Breast epithelium (tissue), 4 donors: ENCODE measurements around the gene ANO3. TPM values are rescaled to one million over a fixed set of nuclear protein-coding genes. Genes with fewer than 3 reads are reported as not detected.

Experiments
- DNase-seq, 2 donors: peaks; one replicate each; pipeline ENCODE4 v3.0.0-alpha.2; 2019; ENCODE audit warnings: low spot score in 2 of 2
- H3K27ac ChIP-seq, 2 donors: fragments of 200-600 bp; sonication (generic) in 1 of 2; one replicate each; pipeline ENCODE4 v1.5.1; 2016 to 2019; ENCODE audit warnings: mild to moderate bottlenecking in 1 of 2
- H3K27me3 ChIP-seq, 2 donors: fragments of 200-600 bp; sonication (generic) in 1 of 2; one replicate each; pipeline versions ENCODE4 v1.5.1 to v1.6.0; 2017 to 2019; ENCODE audit warnings: control low read depth in 1 of 2, mild to moderate bottlenecking in 1 of 2
- H3K36me3 ChIP-seq: fragments of 200-600 bp; one replicate; pipeline ENCODE4 v1.5.1; 2019
- H3K4me1 ChIP-seq, 2 donors: fragments of 200-600 bp; sonication (generic); one replicate each; pipeline ENCODE4 v1.5.1; 2016 to 2019; ENCODE audit warnings: control low read depth in 1 of 2
- H3K4me3 ChIP-seq, 3 donors: fragments of 200-600 bp; sonication (generic); 1 replicate in 2 of 3; 2 replicates in 1 of 3; pipeline ENCODE4 v1.5.1; 2016 to 2019; ENCODE audit warnings: mild to moderate bottlenecking in 3 of 3, moderate library complexity in 2 of 3
- H3K9me3 ChIP-seq, 2 donors: fragments of 200-600 bp; sonication (generic) in 1 of 2; one replicate each; pipeline ENCODE4 v1.5.1; 2016 to 2019; ENCODE audit warnings: control low read depth in 1 of 2
- POLR2A ChIP-seq: fragments of 450-650 bp; IDR thresholded peaks from one replicate; pipeline ENCODE4 v1.6.1; 2016; ENCODE audit warnings: antibody characterized with exemption, mild to moderate bottlenecking, moderate library complexity
- POLR2AphosphoS5 ChIP-seq, 3 donors: sonication (generic); formaldehyde crosslinking; IDR thresholded peaks; one replicate each; pipeline ENCODE4 v1.6.1; 2017; ENCODE audit warnings: antibody characterized with exemption in 3 of 3
- intact Hi-C: fragments of 100-400 bp; cut with DNase I; formaldehyde crosslinking; loops from one replicate; pipeline ENCODE4 v1.15.1; 2023; ENCODE audit warnings: low total_unique reads
- total RNA-seq, 3 donors: library from RNA; depleted of rRNA; stranded (reverse); fragments of >200 nt; gene quantifications; one replicate each; pipeline ENCODE4 v1.1.0, GENCODE V29; 2016
- TF ChIP-seq, protein P1 (sequence below), 3 donors: fragments of 450-650 bp; IDR thresholded peaks; one replicate each; pipeline ENCODE4 v1.5.1; 2016 to 2017; ENCODE audit warnings: antibody characterized with exemption in 3 of 3, mild to moderate bottlenecking in 3 of 3, moderate library complexity in 3 of 3

Gene ANO3
- total RNA-seq, 3 donors from 2014 or later = 0.29 to 9.0 (median 0.66) TPM

DNA sequence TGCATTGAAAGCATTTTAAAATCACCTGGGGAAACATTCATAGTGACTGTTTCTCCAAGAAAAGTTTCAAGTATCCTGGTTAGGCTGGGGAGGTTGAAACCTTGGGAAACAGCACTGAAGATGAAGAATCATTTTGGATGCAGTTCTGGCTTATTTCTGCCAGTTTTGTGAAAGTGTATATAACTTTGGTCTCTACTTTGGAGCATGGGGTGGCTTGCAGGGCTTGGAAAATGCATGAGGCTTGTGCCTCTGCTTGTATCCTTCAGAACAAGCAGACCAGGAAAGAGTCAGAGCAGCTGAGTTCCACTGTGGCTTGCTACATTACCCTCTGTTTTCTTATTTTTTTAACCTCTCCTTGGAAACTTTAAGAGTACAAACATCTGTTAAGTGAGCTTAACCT is 370.5 kb downstream of the ANO3 start:
- TF ChIP-seq, protein P1, sequence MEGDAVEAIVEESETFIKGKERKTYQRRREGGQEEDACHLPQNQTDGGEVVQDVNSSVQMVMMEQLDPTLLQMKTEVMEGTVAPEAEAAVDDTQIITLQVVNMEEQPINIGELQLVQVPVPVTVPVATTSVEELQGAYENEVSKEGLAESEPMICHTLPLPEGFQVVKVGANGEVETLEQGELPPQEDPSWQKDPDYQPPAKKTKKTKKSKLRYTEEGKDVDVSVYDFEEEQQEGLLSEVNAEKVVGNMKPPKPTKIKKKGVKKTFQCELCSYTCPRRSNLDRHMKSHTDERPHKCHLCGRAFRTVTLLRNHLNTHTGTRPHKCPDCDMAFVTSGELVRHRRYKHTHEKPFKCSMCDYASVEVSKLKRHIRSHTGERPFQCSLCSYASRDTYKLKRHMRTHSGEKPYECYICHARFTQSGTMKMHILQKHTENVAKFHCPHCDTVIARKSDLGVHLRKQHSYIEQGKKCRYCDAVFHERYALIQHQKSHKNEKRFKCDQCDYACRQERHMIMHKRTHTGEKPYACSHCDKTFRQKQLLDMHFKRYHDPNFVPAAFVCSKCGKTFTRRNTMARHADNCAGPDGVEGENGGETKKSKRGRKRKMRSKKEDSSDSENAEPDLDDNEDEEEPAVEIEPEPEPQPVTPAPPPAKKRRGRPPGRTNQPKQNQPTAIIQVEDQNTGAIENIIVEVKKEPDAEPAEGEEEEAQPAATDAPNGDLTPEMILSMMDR (IDR thresholded peaks at IDR 0.05) = no peak
- TF ChIP-seq POLR2A (no peak), POLR2AphosphoS5 (IDR thresholded peaks at IDR 0.05) (no peak)
- H3K9me3 ChIP-seq = no peaks in the 10 kb centered on the region
- DNase-seq = no peak
- intact Hi-C loops = no loop called here
- H3K27ac ChIP-seq = no peak overlapping the region
- H3K36me3 ChIP-seq = no peaks in the 10 kb centered on the region
- no peaks in the 10 kb centered on the region for H3K27me3 ChIP-seq
- no peak overlapping the region for H3K4me3 ChIP-seq
- H3K4me1 ChIP-seq = no peaks in the 10 kb centered on the region

DNA sequence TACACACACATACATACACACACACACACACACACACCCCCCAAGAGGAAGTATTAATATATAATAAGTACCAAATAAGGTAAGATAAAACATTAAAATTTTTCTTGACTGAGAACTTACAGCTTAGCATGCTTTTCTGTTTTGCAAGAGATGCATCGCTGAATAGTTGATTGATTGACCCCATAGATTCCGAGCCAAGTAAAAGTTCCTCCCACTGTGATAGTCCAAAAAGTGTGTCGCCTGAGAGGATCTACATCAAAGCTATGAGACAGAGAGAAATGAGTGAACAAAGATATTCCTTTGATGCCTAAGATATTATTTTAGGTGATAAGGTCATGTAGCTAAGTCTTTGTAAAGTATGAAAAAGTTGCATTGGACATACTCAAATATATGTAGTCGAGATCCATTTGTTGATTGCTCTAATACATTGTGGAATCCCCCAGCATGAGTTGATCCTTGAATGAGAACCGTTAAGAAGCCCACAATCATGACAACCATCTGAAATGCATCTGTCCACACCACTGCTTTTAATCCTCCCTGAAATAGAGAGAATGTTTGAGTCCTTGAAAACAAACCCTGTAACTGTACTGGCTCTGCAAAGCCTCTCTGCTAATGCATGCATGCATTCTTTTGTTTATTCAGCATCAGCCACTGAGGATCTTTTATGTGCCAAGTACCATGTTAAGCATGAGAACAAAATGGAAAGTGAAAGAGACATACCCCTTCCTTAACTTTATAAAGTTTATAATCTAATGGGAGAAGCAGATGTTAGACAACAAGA is 371.7 kb downstream of the ANO3 start:
- Histone ChIP-seq H3K4me1 (no peaks in the 10 kb centered on the region), H3K36me3 (no peaks in the 10 kb centered on the region), H3K27me3 (no peaks in the 10 kb centered on the region), H3K4me3 (no peak overlapping the region), H3K9me3 (no peaks in the 10 kb centered on the region), H3K27ac (no peak overlapping the region)
- TF ChIP-seq, protein P1 (IDR thresholded peaks at IDR 0.05) = no peak
- TF ChIP-seq POLR2AphosphoS5 (IDR thresholded peaks at IDR 0.05) (no peak), POLR2A (no peak)
- intact Hi-C loops = no loop called here
- no peak for DNase-seq

DNA sequence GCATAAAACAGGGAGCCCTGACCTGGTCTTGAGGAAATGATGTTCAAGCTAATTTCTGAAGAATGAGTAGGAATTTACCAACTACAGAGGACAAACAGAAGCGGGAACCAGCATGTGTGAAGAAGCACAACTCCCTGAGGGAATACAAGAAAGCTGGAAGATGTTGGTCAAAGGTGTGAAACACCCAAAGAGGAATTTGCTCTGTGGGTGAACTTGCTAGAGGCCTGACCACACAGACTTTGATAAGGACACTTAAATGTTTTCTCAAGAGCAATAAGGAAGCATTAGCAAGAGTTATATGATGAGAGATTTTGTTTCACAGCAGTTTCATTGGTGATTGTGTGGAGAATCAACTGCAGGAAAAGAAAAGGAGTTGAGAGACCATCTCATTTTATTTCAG is 372.3 kb downstream of the ANO3 start:
- H3K27ac ChIP-seq = no peak overlapping the region
- TF ChIP-seq POLR2A (no peak), POLR2AphosphoS5 (IDR thresholded peaks at IDR 0.05) (no peak)
- TF ChIP-seq, protein P1 (IDR thresholded peaks at IDR 0.05) = no peak

DNA sequence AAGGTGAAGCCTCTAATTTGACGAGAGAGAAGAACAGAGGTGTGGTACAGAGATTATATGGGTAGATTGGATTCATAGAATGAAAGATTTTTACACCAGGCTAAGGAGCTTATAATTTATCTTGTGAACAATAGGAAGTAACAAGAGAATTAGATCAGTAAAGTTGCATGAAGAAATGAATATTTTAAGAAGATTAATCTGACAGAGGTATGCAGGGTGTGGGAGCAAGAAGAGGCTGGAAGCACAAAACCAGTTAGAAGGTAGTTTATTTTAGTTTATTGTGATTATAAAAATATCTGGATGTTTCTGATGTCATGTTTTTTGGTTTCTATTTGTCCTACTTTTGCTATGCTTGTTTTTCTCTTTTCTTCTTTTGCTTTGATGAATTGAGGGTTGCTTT is 374.3 kb downstream of the ANO3 start:
- no peaks in the 10 kb centered on the region for H3K36me3 ChIP-seq
- no peaks in the 10 kb centered on the region for H3K9me3 ChIP-seq
- H3K4me1 ChIP-seq = no peaks in the 10 kb centered on the region
- no peak for DNase-seq
- intact Hi-C loops = no loop called here
- H3K27me3 ChIP-seq = no peaks in the 10 kb centered on the region
- H3K4me3 ChIP-seq = no peak overlapping the region
- TF ChIP-seq POLR2A (no peak), POLR2AphosphoS5 (IDR thresholded peaks at IDR 0.05) (no peak)
- TF ChIP-seq, protein P1 (IDR thresholded peaks at IDR 0.05) = no peak
- H3K27ac ChIP-seq = no peak overlapping the region

More for the DNA sequence above, 372.3 kb downstream of the ANO3 start:
- no peak overlapping the region for H3K4me3 ChIP-seq
- intact Hi-C loops = no loop called here
- no peaks in the 10 kb centered on the region for H3K27me3 ChIP-seq
- H3K4me1 ChIP-seq = no peaks in the 10 kb centered on the region
- H3K9me3 ChIP-seq = no peaks in the 10 kb centered on the region
- no peaks in the 10 kb centered on the region for H3K36me3 ChIP-seq
- DNase-seq = no peak

DNA sequence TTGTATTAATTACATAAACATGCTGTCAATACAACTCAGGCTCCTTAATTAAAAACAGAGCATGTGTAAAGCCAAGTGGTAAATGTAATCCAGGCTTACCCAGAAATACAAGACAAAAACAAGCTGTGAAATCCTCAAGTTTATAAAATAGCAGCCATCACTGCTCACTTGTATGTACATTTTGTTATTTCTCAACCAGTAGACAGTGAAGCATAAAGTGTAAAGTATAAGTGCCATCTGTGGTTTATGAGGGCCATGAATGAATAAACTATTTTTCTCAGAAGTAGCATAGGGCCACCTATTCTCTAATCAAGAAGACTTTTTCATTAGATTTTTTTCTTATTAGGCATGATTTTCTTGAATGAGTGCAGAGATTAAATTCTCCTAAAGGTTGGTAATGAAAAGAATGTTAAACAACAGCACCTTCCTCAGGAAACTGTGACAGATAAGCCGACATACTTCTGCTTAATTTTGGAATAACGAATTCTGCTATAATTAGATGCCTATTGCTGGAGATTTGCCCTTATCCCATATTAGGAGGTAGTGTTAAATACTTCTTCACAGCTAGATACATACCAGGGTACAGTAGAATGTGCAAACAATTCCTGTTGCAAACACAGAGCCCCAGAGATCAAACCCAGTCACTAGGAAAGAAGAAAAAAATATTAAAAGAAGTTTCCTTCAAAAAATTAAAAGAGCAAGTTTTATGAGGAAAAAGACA is 377.0 kb downstream of the ANO3 start:
- Histone ChIP-seq H3K4me3 (no peak overlapping the region), H3K27ac (no peak overlapping the region), H3K36me3 (no peaks in the 10 kb centered on the region), H3K4me1 (no peaks in the 10 kb centered on the region), H3K9me3 (no peaks in the 10 kb centered on the region), H3K27me3 (no peaks in the 10 kb centered on the region)
- DNase-seq = no peak
- TF ChIP-seq POLR2AphosphoS5 (IDR thresholded peaks at IDR 0.05) (no peak), POLR2A (no peak)
- TF ChIP-seq, protein P1 (IDR thresholded peaks at IDR 0.05) = no peak
- intact Hi-C loops = no loop called here
